ENCODE results near the gene S100A16. TPM values are rescaled to one million over a fixed set of nuclear protein-coding genes. Genes with fewer than 3 reads are reported as not detected.

The S100A16 gene
- total RNA-seq, 3 donors from 2014 or later, result 0.24 to 0.29 TPM; not detected in 1

GRCh38 chr1:153615406-153615805, 2.5 kb upstream of the S100A16 start:
- H3K9me3 Mint-ChIP-seq, result no peaks in the 10 kb centered on the region
- no peak overlapping the region for H3K4me3 Mint-ChIP-seq
- ATAC-seq (no peak), DNase-seq (no peak)
- H3K36me3 Mint-ChIP-seq (ENCODE audit: insufficient read depth), result no peaks in the 10 kb centered on the region
- no peaks in the 10 kb centered on the region for H3K27me3 Mint-ChIP-seq (ENCODE audit: low read depth)
- peaks cover 3% of the 10 kb centered on the region for H3K4me1 Mint-ChIP-seq (ENCODE audit: low read depth)

DNA sequence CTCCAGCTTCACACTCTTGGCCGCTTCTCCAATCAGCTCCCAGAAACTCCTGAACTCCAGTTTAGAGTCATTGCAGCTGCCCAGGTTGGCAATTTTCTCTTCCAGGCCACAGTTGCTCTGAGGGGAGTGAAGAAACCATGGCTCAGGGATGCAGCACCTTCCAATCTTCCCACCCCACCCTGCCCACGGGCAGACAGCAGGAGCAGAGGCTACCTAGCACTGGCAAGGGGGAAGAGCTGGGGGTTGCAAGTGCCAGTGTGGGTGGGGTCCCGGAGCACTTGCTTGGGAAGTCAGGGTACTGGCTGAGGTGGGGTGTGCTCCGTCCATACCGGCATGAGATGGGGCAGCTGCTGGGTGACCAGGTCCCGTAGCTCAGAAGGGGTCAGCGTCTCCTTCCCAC, 2.0 kb upstream of the S100A16 start:
- Mint-ChIP-seq H3K4me1 (ENCODE audit: low read depth) (peaks cover 3% of the 10 kb centered on the region), H3K4me3 (no peak overlapping the region), H3K27me3 (ENCODE audit: low read depth) (no peaks in the 10 kb centered on the region), H3K9me3 (no peaks in the 10 kb centered on the region), H3K36me3 (ENCODE audit: insufficient read depth) (no peaks in the 10 kb centered on the region)
- DNase-seq (no peak), ATAC-seq (no peak)

DNA sequence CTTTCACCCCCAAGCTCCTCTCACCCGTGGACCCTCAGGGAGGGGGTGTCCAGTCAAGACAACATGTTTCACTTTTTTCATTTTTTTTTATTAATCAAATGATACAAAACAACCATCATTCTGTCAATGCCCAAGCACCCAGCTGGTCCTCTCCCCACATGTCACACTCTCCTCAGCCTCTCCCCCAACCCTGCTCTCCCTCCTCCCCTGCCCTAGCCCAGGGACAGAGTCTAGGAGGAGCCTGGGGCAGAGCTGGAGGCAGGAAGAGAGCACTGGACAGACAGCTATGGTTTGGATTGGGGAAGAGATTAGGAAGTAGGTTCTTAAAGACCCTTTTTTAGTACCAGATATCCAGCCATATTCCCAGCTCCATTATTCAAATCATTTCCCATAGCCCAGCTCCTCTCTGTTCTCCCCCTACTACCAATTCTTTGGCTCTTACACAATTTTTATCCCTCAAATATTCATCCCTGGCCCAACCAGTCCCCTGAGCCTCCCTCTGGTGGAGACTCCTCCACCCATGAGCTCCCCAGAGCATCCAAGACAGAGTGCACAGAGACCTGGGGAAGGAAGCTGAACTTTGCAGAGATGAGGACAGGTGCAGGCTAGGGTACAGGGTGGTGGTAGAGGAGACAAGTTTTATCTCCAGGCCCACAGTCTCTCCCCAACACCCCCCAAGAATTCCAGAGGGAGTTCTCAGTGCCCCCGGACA, 1.4 kb upstream of the S100A16 start:
- ATAC-seq, result no peak
- Mint-ChIP-seq H3K4me3 (no peak overlapping the region), H3K4me1 (ENCODE audit: low read depth) (peaks cover 3% of the 10 kb centered on the region), H3K36me3 (ENCODE audit: insufficient read depth) (no peaks in the 10 kb centered on the region), H3K27me3 (ENCODE audit: low read depth) (no peaks in the 10 kb centered on the region), H3K9me3 (no peaks in the 10 kb centered on the region)
- no peak for DNase-seq

DNA sequence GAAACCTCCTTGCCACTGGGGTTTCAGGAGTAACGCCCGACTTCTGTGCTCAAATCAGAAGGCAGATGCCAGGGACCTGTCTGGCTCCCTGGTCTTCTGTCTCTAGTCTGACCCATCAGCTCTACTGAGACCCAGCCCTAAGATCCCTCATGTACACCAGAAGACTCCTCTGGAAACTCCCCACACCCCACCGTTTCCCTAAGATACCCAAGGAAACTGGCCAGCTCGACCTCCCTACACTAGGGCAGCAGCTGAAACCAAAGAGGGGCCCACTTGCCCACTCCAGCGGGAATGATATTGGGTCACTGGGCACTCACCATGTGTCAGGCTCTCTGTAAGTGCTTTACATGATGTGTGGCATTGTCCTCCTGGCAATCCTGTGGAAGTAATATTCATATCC, 469 bp upstream of the S100A16 start:
- Mint-ChIP-seq H3K27me3 (ENCODE audit: low read depth) (no peaks in the 10 kb centered on the region), H3K9me3 (no peaks in the 10 kb centered on the region), H3K4me1 (ENCODE audit: low read depth) (peaks cover 3% of the 10 kb centered on the region), H3K36me3 (ENCODE audit: insufficient read depth) (no peaks in the 10 kb centered on the region), H3K4me3 (no peak overlapping the region)
- ATAC-seq, result no peak
- DNase-seq, result no peak

DNA sequence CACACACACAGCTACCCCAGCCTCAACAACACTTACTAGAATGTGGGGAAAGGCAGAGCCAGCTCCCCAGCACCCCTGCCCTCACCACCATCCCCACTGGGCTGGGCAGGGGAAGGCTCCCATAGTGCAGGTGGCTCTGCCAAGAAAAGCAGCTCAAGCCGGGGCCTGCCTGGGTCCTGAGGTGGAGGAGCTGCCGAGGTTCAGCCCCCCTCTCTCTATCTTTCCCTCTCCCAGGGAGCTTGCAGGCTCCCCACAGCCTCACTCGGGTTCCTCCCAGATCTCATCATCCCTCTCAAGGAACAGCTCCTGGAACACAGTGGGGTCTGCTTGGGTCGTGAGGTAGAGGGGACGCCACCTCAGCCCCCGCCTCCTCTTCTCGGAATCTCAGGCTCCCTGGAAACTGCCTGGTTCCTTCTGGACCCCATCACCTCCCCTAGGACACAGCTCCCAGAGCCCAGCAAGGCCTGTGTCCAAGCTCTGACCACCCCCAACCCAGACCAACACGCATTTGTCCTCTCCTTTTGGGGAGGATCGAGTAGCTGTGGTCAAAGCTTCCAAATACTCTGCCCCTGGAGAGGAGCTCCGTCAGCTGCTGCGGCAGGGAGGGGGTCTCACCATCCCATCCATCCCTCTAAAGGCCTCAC, 704 bp downstream of the S100A16 start:
- no peaks in the 10 kb centered on the region for H3K27me3 Mint-ChIP-seq (ENCODE audit: low read depth)
- ATAC-seq, result no peak
- no peaks in the 10 kb centered on the region for H3K36me3 Mint-ChIP-seq (ENCODE audit: insufficient read depth)
- no peaks in the 10 kb centered on the region for H3K9me3 Mint-ChIP-seq
- DNase-seq, result no peak
- no peak overlapping the region for H3K4me3 Mint-ChIP-seq
- H3K4me1 Mint-ChIP-seq (ENCODE audit: low read depth), result no peaks in the 10 kb centered on the region

DNA sequence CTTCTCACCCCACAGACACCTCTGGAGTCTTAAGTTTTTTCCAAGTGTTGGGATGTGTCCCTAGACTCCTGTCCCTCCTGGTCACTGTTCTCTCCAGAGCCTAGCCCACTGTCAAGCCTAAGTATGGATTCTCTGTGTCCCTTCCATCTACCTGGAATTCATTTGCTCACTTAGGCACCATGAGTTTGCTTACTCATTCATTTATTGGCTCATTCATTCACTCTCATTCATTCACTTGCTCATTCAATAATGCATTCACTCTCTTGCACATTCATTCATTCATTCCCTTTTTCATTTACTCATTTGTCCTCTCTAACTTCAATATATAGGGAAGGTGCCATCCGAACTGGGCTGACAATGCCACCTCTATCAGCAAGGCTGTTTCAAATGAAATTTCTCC, 1.6 kb downstream of the S100A16 start:
- ATAC-seq (no peak), DNase-seq (no peak)
- Mint-ChIP-seq H3K9me3 (no peaks in the 10 kb centered on the region), H3K27me3 (ENCODE audit: low read depth) (no peaks in the 10 kb centered on the region), H3K36me3 (ENCODE audit: insufficient read depth) (no peaks in the 10 kb centered on the region), H3K4me1 (ENCODE audit: low read depth) (no peaks in the 10 kb centered on the region), H3K4me3 (no peak overlapping the region)

- H3K27me3 Mint-ChIP-seq (ENCODE audit: low read depth), result no peaks in the 10 kb centered on the region
- H3K36me3 Mint-ChIP-seq (ENCODE audit: insufficient read depth), result no peaks in the 10 kb centered on the region
- no peak overlapping the region for H3K4me3 Mint-ChIP-seq
- no peaks in the 10 kb centered on the region for H3K4me1 Mint-ChIP-seq (ENCODE audit: low read depth)
- no peak for DNase-seq
- ATAC-seq, result no peak
- no peaks in the 10 kb centered on the region for H3K9me3 Mint-ChIP-seq
These were observed 2.1 kb downstream of the S100A16 start for GRCh38 chr1:153610811-153611301.

DNA sequence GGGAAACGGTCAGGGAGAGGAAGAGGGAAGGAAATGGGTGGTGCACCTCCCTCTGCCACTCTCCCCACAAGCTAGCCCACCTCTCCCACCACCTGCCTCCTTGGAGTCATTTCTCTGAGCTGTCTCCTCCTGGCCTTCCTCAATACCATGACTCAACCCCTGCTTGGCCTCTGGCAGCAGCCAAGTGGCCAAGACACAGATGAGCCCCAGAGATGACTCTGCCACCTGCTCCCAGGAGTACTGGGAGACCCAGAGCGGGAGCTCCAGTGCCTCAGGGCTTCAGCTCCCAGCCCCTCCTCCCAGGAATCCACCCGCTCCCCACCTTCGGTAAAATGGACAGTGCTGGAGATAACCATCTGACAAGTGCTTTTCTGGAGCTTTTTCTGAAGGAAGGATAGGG, 2.6 kb downstream of the S100A16 start:
- H3K9me3 Mint-ChIP-seq, result no peaks in the 10 kb centered on the region
- ATAC-seq, result no peak
- H3K36me3 Mint-ChIP-seq (ENCODE audit: insufficient read depth), result no peaks in the 10 kb centered on the region
- no peaks in the 10 kb centered on the region for H3K27me3 Mint-ChIP-seq (ENCODE audit: low read depth)
- no peak for DNase-seq
- no peaks in the 10 kb centered on the region for H3K4me1 Mint-ChIP-seq (ENCODE audit: low read depth)
- H3K4me3 Mint-ChIP-seq, result no peak overlapping the region

GRCh38 chr1:153609585-153609907, 3.4 kb downstream of the S100A16 start:
- ATAC-seq (no peak), DNase-seq (no peak)
- H3K9me3 Mint-ChIP-seq, result no peaks in the 10 kb centered on the region
- no peak overlapping the region for H3K4me3 Mint-ChIP-seq
- no peaks in the 10 kb centered on the region for H3K4me1 Mint-ChIP-seq (ENCODE audit: low read depth)
- no peaks in the 10 kb centered on the region for H3K36me3 Mint-ChIP-seq (ENCODE audit: insufficient read depth)
- H3K27me3 Mint-ChIP-seq (ENCODE audit: low read depth), result no peaks in the 10 kb centered on the region

DNA sequence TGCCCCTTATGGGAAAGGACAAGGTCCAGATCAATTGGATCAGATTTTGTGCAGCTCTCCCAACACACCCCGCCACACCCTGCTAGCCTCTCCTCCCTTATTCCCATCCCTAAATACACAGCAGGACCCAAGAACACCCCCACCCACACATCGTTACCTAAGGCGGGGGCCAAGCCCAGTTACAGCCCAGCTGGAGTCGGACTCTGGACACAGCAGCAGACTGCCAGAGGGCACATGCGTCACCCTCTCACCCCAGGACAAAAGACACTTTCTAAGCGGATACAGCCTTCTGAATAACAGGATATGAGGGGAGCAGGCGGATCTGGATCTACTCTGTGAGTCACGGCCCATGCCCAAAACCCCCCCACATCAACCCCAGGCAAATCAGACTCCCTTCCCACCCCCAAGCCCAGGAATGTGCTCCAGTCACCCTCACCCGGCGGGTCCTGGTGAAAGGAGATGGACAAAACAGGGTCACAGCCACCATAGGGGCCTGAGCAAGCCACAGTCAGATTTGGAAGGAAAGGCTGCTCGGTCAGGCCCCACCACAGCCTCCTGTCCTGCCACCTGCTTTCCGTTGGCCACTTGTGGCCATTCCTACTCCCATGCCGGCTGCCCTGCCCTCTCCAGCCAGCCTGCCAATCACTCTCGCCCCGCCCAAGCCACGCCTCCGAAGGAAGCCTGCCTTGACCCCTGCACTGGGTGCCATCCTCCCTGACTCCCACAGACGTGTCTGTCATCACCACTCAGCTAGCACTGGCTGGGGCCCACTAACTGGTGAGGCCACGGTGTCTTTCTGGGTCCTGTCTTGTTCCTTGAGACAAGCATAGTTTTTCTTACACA, 4.0 kb downstream of the S100A16 start:
- no peaks in the 10 kb centered on the region for H3K27me3 Mint-ChIP-seq (ENCODE audit: low read depth)
- no peaks in the 10 kb centered on the region for H3K4me1 Mint-ChIP-seq (ENCODE audit: low read depth)
- no peaks in the 10 kb centered on the region for H3K36me3 Mint-ChIP-seq (ENCODE audit: insufficient read depth)
- H3K9me3 Mint-ChIP-seq, result no peaks in the 10 kb centered on the region
- ATAC-seq (no peak), DNase-seq (no peak)
- H3K4me3 Mint-ChIP-seq, result no peak overlapping the region

DNA sequence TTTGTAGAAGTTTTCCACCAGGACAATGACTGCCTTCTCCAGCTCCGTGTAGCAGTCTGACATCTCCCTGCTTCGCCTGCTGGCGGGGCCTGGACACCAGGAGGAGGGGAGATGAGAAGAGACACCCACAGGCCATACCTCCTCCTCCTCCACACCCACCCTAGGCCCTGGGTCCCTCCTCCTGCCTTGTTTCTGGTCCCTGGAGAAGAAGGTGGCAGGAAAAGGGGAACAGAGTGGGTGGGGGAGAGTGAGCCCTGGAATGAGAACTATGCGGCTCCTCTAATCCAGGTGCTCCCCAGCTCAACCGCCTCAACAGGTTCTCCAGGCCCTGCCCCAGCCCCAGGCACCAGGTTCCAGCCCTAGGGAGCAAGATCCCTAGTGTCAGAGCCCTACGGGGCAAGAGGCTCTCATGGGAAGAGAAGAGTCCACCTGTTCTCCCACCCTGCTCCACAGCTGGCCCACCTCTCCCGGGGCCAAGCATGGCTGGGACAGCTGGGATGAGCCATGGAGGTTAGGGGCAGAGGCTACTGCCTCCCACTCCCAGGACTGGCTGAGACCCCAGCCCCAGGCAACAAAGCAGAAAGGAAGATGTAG, 4.8 kb downstream of the S100A16 start:
- no peak for DNase-seq
- no peaks in the 10 kb centered on the region for H3K9me3 Mint-ChIP-seq
- no peak overlapping the region for H3K4me3 Mint-ChIP-seq
- no peaks in the 10 kb centered on the region for H3K4me1 Mint-ChIP-seq (ENCODE audit: low read depth)
- no peaks in the 10 kb centered on the region for H3K27me3 Mint-ChIP-seq (ENCODE audit: low read depth)
- H3K36me3 Mint-ChIP-seq (ENCODE audit: insufficient read depth), result no peaks in the 10 kb centered on the region
- no peak for ATAC-seq

GRCh38 chr1:153607381-153607780, 5.6 kb downstream of the S100A16 start:
- H3K36me3 Mint-ChIP-seq (ENCODE audit: insufficient read depth), result no peaks in the 10 kb centered on the region
- no peaks in the 10 kb centered on the region for H3K27me3 Mint-ChIP-seq (ENCODE audit: low read depth)
- no peak overlapping the region for H3K4me3 Mint-ChIP-seq
- ATAC-seq (no peak), DNase-seq (no peak)
- no peaks in the 10 kb centered on the region for H3K9me3 Mint-ChIP-seq
- peaks cover 2% of the 10 kb centered on the region for H3K4me1 Mint-ChIP-seq (ENCODE audit: low read depth)

DNA sequence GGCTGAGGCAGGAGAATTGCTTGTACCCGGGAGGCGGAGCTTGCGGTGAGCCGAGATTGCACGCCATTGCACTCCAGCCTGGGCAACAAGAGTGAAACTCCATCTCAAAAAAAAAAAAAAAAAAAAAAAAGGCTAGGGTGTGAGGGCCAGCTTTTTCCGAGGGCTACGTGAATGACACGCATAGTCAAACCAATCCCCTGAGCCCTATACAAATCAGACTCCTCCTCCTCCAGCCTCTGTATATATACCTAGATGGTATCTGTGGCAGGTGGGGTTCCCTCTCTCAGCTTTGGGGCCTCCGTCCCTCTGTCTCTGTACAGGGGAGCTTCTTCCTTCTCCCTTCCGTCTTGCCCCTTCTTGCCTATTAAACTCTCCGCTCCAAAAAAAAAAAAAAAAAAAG, 6.7 kb downstream of the S100A16 start:
- DNase-seq (no peak), ATAC-seq (no peak)
- Mint-ChIP-seq H3K9me3 (no peaks in the 10 kb centered on the region), H3K36me3 (ENCODE audit: insufficient read depth) (no peaks in the 10 kb centered on the region), H3K4me3 (no peak overlapping the region), H3K27me3 (ENCODE audit: low read depth) (no peaks in the 10 kb centered on the region), H3K4me1 (ENCODE audit: low read depth) (peaks cover 5% of the 10 kb centered on the region)

- no peaks in the 10 kb centered on the region for H3K36me3 Mint-ChIP-seq (ENCODE audit: insufficient read depth)
- no peak overlapping the region for H3K4me3 Mint-ChIP-seq
- ATAC-seq (no peak), DNase-seq (no peak)
- no peaks in the 10 kb centered on the region for H3K27me3 Mint-ChIP-seq (ENCODE audit: low read depth)
- H3K9me3 Mint-ChIP-seq, result no peaks in the 10 kb centered on the region
- peaks cover 12% of the 10 kb centered on the region for H3K4me1 Mint-ChIP-seq (ENCODE audit: low read depth)
These were observed 10.2 kb downstream of the S100A16 start for GRCh38 chr1:153602749-153603148.

All from activated T-cell treated with anti-CD3 and anti-CD28 coated beads, Interleukin-2, amount 50 U/mL, for 4 hours (primary cell).